ENCODE results near the gene SYT9.

DNA sequence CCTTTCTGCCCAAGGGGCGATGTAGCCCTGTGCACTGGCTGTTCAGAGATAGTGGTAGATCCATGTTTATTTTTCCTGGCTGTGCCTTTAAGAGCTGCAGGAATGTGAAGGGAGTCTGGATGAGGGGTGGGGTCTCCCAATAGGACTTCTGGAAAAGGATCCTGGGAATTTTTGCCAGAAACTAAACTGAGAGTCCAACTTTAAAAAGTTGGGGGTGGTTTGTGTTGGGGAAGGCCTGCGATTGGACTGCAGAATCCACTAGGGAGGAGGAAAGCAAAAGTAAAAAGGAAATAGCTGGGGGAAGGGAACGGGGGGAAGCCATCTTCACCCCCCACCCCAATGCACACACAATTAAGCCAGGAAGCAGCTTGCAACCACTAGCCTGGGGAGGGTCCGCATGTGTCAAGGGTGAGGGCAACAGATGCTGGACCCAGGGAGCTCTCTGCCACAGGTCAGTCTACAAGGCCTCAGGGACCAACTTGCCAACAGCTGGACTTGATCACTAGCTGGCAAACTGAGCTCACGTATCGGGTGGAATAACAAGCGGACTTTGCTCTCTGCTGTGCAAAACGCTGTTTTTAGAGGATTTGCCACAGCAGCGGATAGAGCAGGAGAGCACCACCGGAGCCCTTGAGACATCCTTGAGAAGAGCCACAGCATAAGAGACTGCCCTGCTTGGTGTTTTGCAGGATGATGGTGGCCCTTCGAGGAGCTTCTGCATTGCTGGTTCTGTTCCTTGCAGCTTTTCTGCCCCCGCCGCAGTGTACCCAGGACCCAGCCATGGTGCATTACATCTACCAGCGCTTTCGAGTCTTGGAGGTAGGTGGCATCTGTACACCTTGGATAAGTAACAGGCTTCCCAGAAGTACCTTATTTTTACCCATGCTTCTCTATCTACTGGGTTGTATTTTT lies 233.7 kb downstream of the SYT9 start, which contains the start of gene OLFML1:
- TF ChIP-seq POLR2AphosphoS5 (IDR thresholded peaks at IDR 0.05; ENCODE audit: low read depth, low read length) (no peak), TAF1 (IDR thresholded peaks at IDR 0.05; ENCODE audit: borderline replicate concordance, low read depth, low read length) (no peak), POLR2A (IDR thresholded peaks at IDR 0.05; ENCODE audit: low read depth, low read length) (no peak)

Data from GM12892 (cell line).